Neutrophil (primary cell): ENCODE data around the gene WDR75.

Experiments used
- H3K27ac ChIP-seq: fragments of 200-600 bp; sonication (generic); 2 replicates; pipeline ENCODE4 v1.5.1; 2016; ENCODE audit warnings: mild to moderate bottlenecking, moderate library complexity
- H3K27me3 ChIP-seq: fragments of 200-600 bp; sonication (generic); 2 replicates; pipeline ENCODE4 v1.6.0; 2016; ENCODE audit warnings: mild to moderate bottlenecking
- H3K36me3 ChIP-seq: fragments of 200-600 bp; sonication (generic); 2 replicates; pipeline ENCODE4 v1.5.1; 2017
- H3K4me1 ChIP-seq, 2 experiments: fragments of 200-600 bp in 1 of 2; sonication (generic) in 1 of 2; 1 replicate in 1 of 2; 2 replicates in 1 of 2; pipeline versions ENCODE4 v1.5.1 to v1.6.1; 2013 to 2016; ENCODE audit warnings: low read depth in 1 of 2, low read length in 1 of 2, mild to moderate bottlenecking in 1 of 2, moderate library complexity in 1 of 2; ENCODE audit not compliant: control insufficient read depth in 1 of 2, insufficient read depth in 1 of 2
- H3K4me3 ChIP-seq, 2 experiments: fragments of 200-600 bp in 1 of 2; sonication (generic) in 1 of 2; 1 replicate in 1 of 2; 2 replicates in 1 of 2; pipeline ENCODE4 v1.5.1; 2013 to 2016; ENCODE audit warnings: low read depth in 1 of 2, low read length in 1 of 2, mild to moderate bottlenecking in 1 of 2, moderate library complexity in 1 of 2
- H3K9me3 ChIP-seq: fragments of 200-600 bp; sonication (generic); 2 replicates; pipeline ENCODE4 v1.5.1; 2016
- TF ChIP-seq, protein P1 (sequence below): fragments of 200-600 bp; sonication (generic); IDR thresholded peaks from 2 replicates; pipeline ENCODE4 v1.5.1; 2016; ENCODE audit warnings: antibody characterized with exemption

Gene WDR75

DNA sequence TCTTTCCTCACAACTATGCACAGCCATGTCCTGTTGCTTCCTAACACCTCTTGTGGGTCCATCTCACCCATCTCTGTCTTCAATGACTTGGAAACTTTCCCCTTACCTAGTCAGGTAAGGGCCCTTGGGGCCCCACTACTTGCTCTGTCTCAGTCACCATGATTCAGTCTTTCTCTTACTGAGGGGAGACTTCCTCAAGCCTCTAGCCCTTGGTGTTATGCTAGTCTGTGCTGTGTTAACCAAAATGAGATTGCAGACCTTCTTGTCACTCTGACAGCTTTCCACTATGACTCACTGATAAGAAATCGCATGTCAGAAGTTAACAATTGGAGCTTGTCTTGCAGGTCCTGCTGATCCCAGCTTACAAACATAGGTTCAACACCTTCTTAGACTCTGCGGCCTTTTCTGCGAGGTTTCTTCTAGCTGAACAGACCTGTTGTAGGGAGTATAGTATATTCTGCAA lies 65.3 kb downstream of the WDR75 start:
- Histone ChIP-seq H3K4me3 (no peak overlapping the region), H3K27ac (no peak overlapping the region), H3K36me3 (no peaks in the 10 kb centered on the region), H3K27me3 (no peaks in the 10 kb centered on the region), H3K4me1 (peaks cover 2 to 6% of the 10 kb centered on the region in 2 experiments), H3K9me3 (no peaks in the 10 kb centered on the region)
- TF ChIP-seq, protein P1, sequence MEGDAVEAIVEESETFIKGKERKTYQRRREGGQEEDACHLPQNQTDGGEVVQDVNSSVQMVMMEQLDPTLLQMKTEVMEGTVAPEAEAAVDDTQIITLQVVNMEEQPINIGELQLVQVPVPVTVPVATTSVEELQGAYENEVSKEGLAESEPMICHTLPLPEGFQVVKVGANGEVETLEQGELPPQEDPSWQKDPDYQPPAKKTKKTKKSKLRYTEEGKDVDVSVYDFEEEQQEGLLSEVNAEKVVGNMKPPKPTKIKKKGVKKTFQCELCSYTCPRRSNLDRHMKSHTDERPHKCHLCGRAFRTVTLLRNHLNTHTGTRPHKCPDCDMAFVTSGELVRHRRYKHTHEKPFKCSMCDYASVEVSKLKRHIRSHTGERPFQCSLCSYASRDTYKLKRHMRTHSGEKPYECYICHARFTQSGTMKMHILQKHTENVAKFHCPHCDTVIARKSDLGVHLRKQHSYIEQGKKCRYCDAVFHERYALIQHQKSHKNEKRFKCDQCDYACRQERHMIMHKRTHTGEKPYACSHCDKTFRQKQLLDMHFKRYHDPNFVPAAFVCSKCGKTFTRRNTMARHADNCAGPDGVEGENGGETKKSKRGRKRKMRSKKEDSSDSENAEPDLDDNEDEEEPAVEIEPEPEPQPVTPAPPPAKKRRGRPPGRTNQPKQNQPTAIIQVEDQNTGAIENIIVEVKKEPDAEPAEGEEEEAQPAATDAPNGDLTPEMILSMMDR: no peak

DNA sequence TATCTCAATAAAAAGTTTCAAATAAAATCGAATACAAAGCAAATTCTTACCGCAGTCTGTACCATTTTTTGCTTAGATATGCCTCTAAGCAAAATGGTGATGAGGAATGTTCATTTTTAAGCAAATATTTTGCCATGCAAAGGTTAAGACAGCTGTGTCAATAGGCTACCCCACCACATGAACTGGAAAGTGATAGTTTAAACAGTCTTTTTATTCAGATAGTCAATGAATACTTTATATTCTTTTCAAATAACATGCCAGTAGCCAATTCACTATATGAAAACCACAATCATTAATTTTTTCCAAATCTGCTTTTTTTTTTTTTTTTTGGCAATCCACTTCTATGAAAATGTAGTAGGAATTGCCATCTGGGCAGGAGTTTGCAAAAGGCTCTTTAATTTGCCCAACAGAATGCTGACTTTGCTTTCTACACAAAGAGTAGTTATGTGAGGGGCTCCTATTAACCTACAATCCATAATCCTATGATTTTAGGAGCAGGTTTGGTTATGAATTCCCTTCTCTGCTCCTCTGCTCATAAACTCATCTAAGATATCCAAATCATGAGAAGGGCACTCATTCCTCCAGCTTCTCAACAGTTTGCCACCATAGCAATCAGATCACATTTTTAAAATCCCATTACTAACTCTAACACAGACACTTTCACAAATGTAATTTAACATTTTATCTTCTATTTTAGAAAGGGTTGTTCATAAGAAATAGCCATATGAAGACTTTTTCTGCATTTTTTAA lies 70.1 kb downstream of the WDR75 start:
- H3K9me3 ChIP-seq: no peaks in the 10 kb centered on the region
- H3K27me3 ChIP-seq: no peaks in the 10 kb centered on the region
- TF ChIP-seq, protein P1: no peak
- no peak overlapping the region for H3K4me3 ChIP-seq
- no peaks in the 10 kb centered on the region for H3K36me3 ChIP-seq
- peaks cover 13 to 18% of the 10 kb centered on the region in 2 experiments for H3K4me1 ChIP-seq
- no peak overlapping the region for H3K27ac ChIP-seq

DNA sequence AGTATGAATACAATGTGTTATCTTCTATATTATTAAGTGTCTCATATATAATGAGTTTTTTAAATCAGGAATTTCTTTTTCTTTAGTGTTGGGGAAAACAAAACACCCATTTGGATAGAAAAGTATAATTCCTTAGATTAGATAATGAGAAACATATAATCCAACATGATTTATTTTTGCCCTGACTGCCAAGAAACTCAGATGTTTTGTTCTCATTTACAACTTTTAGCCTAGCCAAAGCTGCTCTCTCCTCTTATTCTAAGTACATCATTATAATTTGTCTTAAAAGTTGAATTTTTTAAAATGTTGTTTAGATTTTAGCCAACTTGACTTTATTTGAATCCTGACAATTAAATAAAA lies 70.7 kb downstream of the WDR75 start:
- no peaks in the 10 kb centered on the region for H3K36me3 ChIP-seq
- H3K4me3 ChIP-seq: no peak overlapping the region
- TF ChIP-seq, protein P1: no peak
- no peak overlapping the region for H3K27ac ChIP-seq
- H3K4me1 ChIP-seq: peaks cover 19 to 23% of the 10 kb centered on the region in 2 experiments
- H3K9me3 ChIP-seq: no peaks in the 10 kb centered on the region
- H3K27me3 ChIP-seq: no peaks in the 10 kb centered on the region

DNA sequence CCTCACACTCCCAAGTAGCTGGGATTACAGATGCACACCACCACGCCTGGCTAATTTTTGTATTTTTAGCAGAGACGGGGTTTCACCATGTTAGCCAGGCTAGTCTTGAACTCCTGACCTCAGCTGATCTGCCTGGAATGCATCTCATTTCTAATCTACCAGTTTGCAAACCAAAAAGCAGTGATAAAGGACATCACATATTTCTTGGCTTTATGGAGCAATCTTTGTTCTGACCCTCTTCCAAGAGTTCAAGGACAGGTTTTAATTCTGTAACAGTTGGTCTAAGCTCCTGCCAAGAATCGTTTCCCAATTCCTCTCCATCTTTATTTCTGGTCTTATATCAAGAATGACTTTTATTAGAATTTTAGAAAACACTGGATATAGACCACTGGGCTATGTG lies 71.6 kb downstream of the WDR75 start:
- Histone ChIP-seq H3K9me3 (no peaks in the 10 kb centered on the region), H3K27me3 (no peaks in the 10 kb centered on the region), H3K4me3 (no peak overlapping the region), H3K36me3 (no peaks in the 10 kb centered on the region), H3K27ac (no peak overlapping the region), H3K4me1 (peaks cover 21 to 29% of the 10 kb centered on the region in 2 experiments)
- TF ChIP-seq, protein P1: no peak

DNA sequence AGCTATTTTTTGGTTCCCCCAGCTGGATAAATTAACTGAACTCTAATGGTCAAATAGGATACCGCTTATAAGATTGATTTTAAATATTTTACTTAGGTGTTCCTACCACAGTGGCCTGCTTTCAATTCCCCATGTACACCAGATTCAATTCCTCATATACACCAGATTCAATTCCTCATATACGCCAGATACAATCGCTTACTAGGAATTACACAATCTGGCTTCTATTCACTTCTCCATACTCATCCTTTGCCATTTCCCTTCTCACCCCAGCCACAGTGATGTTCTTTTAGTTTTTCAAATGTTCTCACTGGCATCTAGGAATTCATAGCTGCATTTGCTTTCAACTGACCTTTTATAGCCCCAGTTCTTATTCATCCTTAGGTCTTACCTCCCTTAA lies 72.8 kb downstream of the WDR75 start:
- Histone ChIP-seq H3K4me1 (peaks cover 21 to 29% of the 10 kb centered on the region in 2 experiments), H3K27ac (no peak overlapping the region), H3K4me3 (no peak overlapping the region), H3K27me3 (no peaks in the 10 kb centered on the region), H3K9me3 (no peaks in the 10 kb centered on the region), H3K36me3 (no peaks in the 10 kb centered on the region)
- TF ChIP-seq, protein P1: no peak
